OCI-M2 (cell line): ENCODE results near the gene VSX1.

Source experiments
- DNase-seq: peaks from one replicate; lab custom pipeline; 2025; ENCODE audit not compliant: unreplicated experiment; lab: John Stamatoyannopoulos, UW

Gene VSX1

GRCh38 chr20:25054096-25054820, 27.7 kb downstream of the VSX1 start:
- DNase-seq: no peak

DNA sequence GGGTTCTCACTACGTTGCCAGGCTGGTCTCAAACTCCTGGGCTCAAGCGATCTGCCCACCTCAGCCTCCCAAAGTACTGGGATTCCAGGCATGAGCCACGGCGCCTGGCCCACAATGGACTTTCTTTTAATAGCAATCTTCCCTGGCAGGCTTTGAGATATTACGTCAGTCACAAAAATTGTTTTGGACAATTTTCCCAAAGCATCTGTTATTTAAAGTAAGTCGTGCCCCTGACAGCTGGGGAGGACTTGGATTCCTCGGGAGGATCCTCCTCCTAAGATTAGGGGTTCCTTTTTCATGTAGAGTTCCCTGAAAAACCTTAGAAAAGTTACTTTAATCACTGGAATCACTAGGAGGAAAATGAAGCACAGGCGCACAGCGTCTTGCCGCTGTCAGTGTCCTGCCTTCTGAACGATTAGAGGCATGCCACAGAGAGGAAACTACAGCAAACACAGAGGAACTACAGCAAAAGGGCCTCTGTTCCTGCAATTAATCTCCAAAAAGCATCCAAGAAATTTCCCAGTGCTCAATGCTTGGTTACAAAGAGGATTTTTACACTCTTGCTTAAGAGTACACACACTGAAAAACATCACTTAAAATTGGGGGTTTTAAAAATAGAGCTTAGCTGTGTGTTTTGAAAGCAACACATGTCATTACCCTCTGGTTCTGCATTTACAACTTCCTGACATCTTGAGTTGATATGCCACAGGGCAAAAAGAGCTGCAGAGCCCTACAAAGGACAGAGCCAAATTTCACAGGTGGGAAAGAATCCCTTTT, 28.5 kb downstream of the VSX1 start:
- no peak for DNase-seq

GRCh38 chr20:25052255-25053194, 29.4 kb downstream of the VSX1 start:
- DNase-seq: no peak

DNA sequence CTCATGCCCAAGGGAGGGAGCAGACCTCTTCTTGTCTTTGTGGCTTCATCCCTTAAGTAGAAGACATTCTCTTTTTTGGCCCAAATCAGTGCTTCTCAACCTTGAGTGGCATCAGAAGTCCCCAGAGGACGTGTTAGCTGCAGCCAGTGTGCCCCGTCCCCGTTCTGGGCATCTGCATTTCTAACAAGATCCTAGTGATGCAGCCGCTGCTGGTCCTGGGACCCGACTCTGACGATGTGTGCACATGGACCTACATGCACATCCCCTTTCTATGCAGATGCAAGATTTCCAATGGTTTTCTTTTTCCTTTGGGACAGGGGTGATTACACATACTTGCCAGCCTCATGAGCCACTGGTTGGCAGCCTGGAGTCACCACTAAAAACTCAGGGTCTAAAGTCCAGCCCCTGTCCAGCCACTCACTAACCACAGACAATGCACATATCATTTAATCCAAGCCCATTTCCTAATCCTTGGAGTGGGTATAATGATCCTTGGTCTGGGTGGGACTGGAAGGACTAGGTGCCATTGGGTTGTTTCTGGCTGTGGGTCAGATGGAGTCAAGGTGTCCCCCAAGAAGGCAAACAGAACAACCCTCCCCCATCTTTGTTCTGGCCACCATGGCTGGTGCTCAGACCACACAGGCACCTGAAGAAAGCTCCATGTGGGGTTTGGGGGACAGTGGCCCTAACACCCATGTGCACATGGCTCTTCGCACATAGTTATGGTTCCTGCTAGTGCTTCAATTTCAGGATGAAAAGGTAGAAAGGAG, 30.4 kb downstream of the VSX1 start:
- no peak for DNase-seq

- DNase-seq: no peak
Observed at GRCh38 chr20:25050501-25051350, 31.2 kb downstream of the VSX1 start.

GRCh38 chr20:25050082-25050481, 31.9 kb downstream of the VSX1 start:
- no peak for DNase-seq

DNA sequence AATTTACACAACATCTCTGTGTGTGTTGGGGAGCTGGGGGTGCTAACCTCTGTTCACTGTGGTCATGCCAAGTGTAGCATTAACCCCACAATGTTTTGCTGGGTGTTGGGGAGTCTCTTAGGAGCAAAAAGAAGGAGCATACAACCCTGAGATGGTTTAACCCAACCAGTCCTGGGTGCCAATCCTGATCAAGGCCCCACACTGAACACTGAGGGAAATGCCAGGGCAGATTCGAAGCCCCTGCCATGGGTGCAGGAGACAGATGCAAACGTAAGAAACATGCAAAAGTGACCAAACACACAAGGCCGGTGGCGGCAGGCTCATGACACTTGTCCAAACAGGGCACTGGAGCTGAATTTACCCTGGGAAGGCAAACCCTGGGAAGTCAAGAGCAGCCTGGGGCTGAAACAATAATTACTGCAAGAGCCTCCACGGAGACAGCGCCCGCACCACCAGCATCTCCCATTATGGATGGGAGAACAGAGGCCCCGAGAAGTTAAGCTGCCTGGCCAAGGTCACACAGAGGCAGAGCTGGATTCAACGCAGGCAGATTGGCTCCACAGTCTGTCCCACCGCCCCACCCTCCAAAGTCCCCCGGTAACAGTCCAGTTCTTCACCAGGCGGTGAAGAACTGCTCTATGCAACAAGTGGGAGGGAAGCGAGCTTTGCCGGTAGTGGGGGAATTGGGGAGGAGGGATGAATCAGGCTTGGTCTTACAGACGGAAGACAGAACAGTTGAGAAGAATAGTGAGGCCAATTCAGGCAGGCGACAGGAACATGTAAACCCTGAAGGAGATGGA, 32.5 kb downstream of the VSX1 start:
- no peak for DNase-seq

DNA sequence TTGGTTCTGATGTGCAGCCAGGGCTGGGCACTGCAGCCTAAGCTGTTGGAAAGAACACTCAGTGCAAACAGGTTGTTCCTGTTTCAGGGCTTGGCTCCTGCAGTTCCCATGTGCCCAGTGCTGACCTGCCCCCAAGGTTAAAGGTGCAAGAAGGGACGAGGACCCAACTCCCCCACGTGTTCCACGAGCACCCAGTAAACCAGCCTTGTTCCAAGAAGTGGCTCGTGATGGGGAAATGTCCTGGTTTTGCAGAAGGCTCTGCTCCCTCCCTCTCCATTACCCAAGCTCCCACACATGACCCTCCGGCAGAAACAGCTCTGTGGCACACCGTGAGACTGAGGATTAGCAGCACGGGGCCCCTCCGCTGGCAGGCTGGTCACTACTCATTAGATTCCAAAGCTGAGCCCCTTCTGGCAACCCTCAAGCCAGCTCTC, 33.4 kb downstream of the VSX1 start:
- DNase-seq: no peak

- no peak for DNase-seq
Observed at GRCh38 chr20:25047766-25048165, 34.2 kb downstream of the VSX1 start.

- DNase-seq: no peak
Observed at GRCh38 chr20:25046736-25047666, 34.9 kb downstream of the VSX1 start.

DNA sequence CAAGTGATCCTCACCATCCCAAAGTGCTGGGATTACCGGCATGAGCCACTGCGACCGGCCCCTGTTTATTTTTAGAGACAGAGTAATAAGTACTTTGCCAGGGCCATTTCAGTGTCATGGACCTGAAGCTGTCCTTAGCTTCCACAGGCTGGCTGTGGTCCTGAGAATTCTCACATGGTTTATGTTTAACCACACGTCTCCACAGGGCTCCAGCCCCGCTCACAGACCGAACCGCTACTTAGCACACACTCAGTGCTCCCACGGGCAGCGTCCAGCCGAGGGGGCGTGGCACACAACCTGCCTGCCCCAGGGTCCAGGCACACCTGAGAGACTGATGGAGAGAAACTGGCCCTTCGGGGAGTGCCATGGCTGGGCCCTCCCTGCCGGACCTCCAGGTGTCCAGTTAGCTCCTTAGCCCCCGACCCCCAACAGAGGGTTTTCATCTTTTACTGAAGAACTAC, 35.7 kb downstream of the VSX1 start:
- DNase-seq: no peak

GRCh38 chr20:25045343-25045712, 36.6 kb downstream of the VSX1 start:
- DNase-seq: no peak

DNA sequence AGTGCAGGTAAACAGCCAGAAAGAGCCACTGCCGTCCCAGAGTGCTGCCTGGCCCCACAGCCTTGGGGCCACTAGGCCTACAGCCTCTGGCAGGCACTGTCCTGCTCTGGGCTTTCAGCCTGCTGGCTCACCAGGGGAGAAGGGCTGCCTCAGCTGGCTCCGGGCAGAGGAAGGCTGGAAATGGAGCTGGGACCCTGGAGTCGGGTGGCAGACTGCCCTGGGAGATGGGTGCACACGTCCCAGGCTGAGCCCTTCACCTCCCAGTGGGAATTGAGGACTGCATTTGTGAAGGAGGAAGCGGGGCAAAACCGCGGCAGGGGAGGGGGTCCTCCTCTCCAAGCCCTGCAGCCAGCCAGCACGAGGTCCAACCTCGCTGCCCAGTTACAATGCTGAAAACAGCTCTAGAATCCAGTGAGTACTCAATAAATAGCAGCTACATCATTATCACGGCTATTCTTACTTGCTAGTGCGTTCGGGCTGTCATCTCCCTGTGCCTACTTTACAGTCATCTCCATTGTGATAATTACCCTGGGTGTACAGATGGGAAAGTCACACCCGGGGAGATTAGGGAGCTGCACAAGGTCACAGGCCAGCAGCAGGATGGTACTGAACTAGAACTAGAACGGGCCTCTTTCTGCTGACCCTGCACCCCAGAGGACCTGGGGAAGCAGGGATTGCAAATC, 37.1 kb downstream of the VSX1 start:
- no peak for DNase-seq

DNA sequence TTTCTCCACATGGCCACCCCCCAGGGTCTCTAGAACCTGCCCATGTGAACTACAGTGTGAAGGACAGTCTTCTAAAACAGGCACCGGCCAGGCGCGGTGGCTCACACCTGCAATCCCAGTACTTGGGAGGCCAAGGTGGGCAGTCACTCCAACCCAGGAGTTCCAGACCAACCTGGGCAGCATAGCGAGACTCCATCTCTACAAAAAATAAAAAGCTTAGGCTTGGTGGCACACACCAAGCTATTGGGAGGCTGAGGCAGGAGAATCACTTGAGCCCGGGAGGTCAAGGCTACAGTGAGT, 37.7 kb downstream of the VSX1 start:
- DNase-seq: no peak

GRCh38 chr20:25043499-25044260, 38.3 kb downstream of the VSX1 start:
- DNase-seq: no peak
